ENCODE measurements around the gene SENP5.

DNA sequence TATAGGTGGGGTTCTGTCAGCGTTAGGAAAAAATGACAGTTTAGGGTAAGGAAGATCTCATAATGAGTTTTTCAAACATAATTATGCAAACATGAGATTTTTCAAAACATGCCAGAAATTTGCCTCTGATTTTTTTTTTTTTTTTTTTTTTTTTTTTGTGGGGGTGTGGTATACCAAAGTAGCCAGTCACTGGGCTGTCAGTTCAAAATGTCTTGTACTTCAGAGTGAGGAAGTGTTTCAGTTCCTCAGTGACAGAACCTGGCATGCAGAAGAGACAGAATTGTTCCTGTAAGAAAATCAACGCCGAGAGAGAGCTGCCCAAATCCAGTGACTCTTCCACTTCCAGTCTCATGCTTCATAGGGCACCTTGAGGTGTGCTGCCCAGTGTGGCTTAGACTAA, 64.9 kb downstream of the SENP5 start:
- TF ChIP-seq POLR2AphosphoS5 (IDR thresholded peaks at IDR 0.05; ENCODE audit: low read depth, low read length) = no peak
- TF ChIP-seq SIN3A (IDR thresholded peaks at IDR 0.05; ENCODE audit: borderline replicate concordance, insufficient read depth, low read length) = no peak
- no peak for TF ChIP-seq FOXP2 (optimal IDR thresholded peaks at IDR 0.05; ENCODE audit: borderline replicate concordance, extremely low read depth, extremely low read length, insufficient read depth)
- TF ChIP-seq REST (IDR thresholded peaks at IDR 0.05; ENCODE audit: insufficient read depth in 1 of 2, low read depth in 2 of 2, low read length in 2 of 2) = no peak
